LNCaP clone FGC (cell line): ENCODE results near the gene ZKSCAN4.

ENCODE experiments used
- DNase-seq: peaks from one replicate; pipeline ENCODE4 v3.0.0-alpha.2; 2011; ENCODE audit warnings: low read depth
- H3K4me3 ChIP-seq: 2 replicates; pipeline ENCODE4 v1.5.1; 2011; ENCODE audit warnings: mild to moderate bottlenecking, low read depth, low read length, control low read depth
- CTCF ChIP-seq: IDR thresholded peaks from 2 replicates; pipeline ENCODE4 v1.5.1; 2012; ENCODE audit warnings: mild to moderate bottlenecking; ENCODE audit not compliant: control insufficient read depth, insufficient read depth; ENCODE audit errors: extremely low read depth

The ZKSCAN4 gene

GRCh38 chr6:28266563-28266961, 14.5 kb upstream of the ZKSCAN4 start:
- no peak for DNase-seq
- H3K4me3 ChIP-seq, result peak overlapping the region; percentile 84
- no peak for TF ChIP-seq CTCF

- TF ChIP-seq CTCF, result no peak
- H3K4me3 ChIP-seq, result no peak overlapping the region
- DNase-seq, result no peak
Measured at GRCh38 chr6:28264834-28265401, 12.8 kb upstream of the ZKSCAN4 start.

GRCh38 chr6:28263922-28264321, 11.9 kb upstream of the ZKSCAN4 start:
- no peak for TF ChIP-seq CTCF

GRCh38 chr6:28258877-28259777, 7.1 kb upstream of the ZKSCAN4 start, which contains the start of gene NKAPL:
Gene NKAPL, plus strand, starts transcription at chr6:28259297. Its CDS starts 75 bp downstream, at chr6:28259372.
- no peak for TF ChIP-seq CTCF
- no peak within 1 kb of the TSS for H3K4me3 ChIP-seq
- no peak for DNase-seq

More at GRCh38 chr6:28263922-28264321, 11.9 kb upstream of the ZKSCAN4 start:
- no peak for DNase-seq
- H3K4me3 ChIP-seq, result no peak overlapping the region

GRCh38 chr6:28257042-28257441, 5.0 kb upstream of the ZKSCAN4 start:
- DNase-seq, result no peak
- no peak overlapping the region for H3K4me3 ChIP-seq
- no peak for TF ChIP-seq CTCF

- TF ChIP-seq CTCF, result no peak
- no peak for DNase-seq
Measured at GRCh38 chr6:28254121-28254519, 2.1 kb upstream of the ZKSCAN4 start.

GRCh38 chr6:28251661-28252008, 434 bp downstream of the ZKSCAN4 start:
- TF ChIP-seq CTCF, result no peak
- no peak for DNase-seq
- peak overlapping the region; percentile 89 for H3K4me3 ChIP-seq

More at GRCh38 chr6:28254121-28254519, 2.1 kb upstream of the ZKSCAN4 start:
- no peak overlapping the region for H3K4me3 ChIP-seq
